B cell (primary cell): ENCODE data around the gene HOXB3.
A peak's percentile ranks its signal among the peaks of the same experiment; 100 is the strongest.

Experiments
- CTCF ChIP-seq: fragments of 200-600 bp; IDR thresholded peaks from one replicate; pipeline ENCODE4 v1.8.0; 2022; ENCODE audit warnings: antibody characterized with exemption, mild to moderate bottlenecking
- EZH2 ChIP-seq: IDR thresholded peaks from 2 replicates; pipeline ENCODE4 v1.6.1; 2012; ENCODE audit warnings: borderline replicate concordance, low read depth, mild to moderate bottlenecking, moderate library complexity, low read length; ENCODE audit not compliant: insufficient read depth, poor library complexity, severe bottlenecking

- TF ChIP-seq CTCF (no peak), EZH2 (peak; percentile 78)
Measured at GRCh38 chr17:48626245-48627117, 36.4 kb upstream of the HOXB3 start, which contains the start of gene HOXB9.
